ENCODE measurements around the gene ATG13.

Gene ATG13

DNA sequence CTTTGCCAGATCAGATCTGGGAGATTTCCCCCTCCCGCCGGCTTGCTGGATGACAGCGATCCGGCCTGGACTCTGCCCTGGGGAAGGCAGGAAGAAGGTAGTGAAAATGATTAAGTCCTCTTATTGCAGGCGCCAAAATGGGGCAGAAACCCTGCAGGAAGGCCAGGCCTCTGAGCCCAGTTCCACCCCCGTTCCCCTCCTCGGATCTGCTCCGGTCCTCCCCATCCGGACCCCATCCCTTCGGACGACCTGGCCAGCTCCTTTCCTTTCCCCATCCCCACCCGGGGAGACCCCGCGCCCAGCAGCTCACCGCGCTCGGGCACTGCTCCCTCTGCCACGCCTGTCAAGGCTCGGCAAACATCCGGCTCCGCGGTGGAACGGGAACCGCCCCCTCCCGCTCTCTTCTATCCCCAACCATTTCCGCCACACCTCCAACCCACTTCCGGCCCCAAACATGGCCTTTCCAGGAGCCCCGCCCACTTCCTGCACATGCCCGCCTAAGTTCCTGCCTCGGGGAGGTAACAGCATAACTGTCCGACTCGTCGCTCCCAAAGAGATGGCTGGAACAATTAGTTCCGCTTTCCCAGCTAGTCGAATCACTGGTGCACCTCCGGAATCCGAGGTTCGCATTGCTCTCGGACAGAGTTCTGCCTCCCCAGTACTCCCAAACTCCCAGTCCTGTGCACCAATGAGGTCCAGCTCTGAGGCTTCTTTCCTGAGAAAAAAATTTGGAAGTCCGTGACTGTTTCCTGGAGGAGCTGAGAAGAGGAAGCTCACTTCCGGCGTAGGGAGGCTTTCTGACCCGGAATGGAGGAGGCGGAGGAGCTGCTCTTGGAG, 83.1 kb downstream of the ATG13 start, which contains the start of the genes ARHGAP1 and ZNF408:
Gene ARHGAP1 (minus strand): TSS at position 379 of the 837 bp plus-strand sequence. CDS start 4,512 bp downstream, outside the sequence.
Gene ZNF408 (plus strand): TSS at position 791 of the 837 bp plus-strand sequence. CDS start 17 bp downstream, at position 808.
- WGBS, 2 donors (ENCODE audit: extremely low coverage in 2 of 2, insufficient read length in 2 of 2, insufficient replicate concordance in 1 of 2): no CpG with 5 or more reads among the region's 44 CpGs
- H3K4me1 ChIP-seq (ENCODE audit: control insufficient read depth in 2 of 2, insufficient read depth in 1 of 2, low read depth in 1 of 2, low read length in 2 of 2): peaks cover 3 to 4% of the 10 kb centered on the region in 2 donors
- no peak within 1 kb of the TSS for H2BK12ac ChIP-seq (ENCODE audit: low read length)
- H4K8ac ChIP-seq (ENCODE audit: low read depth, low read length): no peak within 1 kb of the TSS
- peak within 1 kb of the TSS; percentile 36 for H2AK5ac ChIP-seq (ENCODE audit: low read depth, low read length)
- H3K9me3 ChIP-seq (replicated peaks in 1 of 2; ENCODE audit: control insufficient read depth in 2 of 2, insufficient read depth in 1 of 2, low read depth in 1 of 2, low read length in 2 of 2): no peaks in the 10 kb centered on the region
- peak within 1 kb of the TSS; percentile 88 for H2BK5ac ChIP-seq (ENCODE audit: low read length)
- DNase-seq (ENCODE audit: low spot score): peak; percentile 98
- H2BK15ac ChIP-seq (ENCODE audit: low read length): no peak within 1 kb of the TSS
- H2BK120ac ChIP-seq (ENCODE audit: low read depth, low read length): no peak within 1 kb of the TSS
- peak within 1 kb of the TSS; percentile 96 for H3K18ac ChIP-seq (ENCODE audit: low read length)
- H3K4me2 ChIP-seq (ENCODE audit: insufficient read depth, low read length, poor library complexity, severe bottlenecking): peak within 1 kb of the TSS; percentile 86
- no peak within 1 kb of the TSS for H3K14ac ChIP-seq (ENCODE audit: low read length)
- H3K36me3 ChIP-seq (replicated peaks in 1 of 2; ENCODE audit: control insufficient read depth in 2 of 2, insufficient read depth in 2 of 2, low read length in 2 of 2): peaks cover 28 to 38% of the 10 kb centered on the region in 2 donors
- H3K27me3 ChIP-seq (ENCODE audit: control insufficient read depth in 3 of 3, insufficient read depth in 3 of 3, low read depth in 1 of 3, low read length in 3 of 3): no peaks in the 10 kb centered on the region
- H2AFZ ChIP-seq (ENCODE audit: low read length): peak within 1 kb of the TSS; percentile 98
- no peak within 1 kb of the TSS for H3K4ac ChIP-seq (ENCODE audit: low read length)
- H3K23ac ChIP-seq (ENCODE audit: low read depth, low read length, poor library complexity): peak within 1 kb of the TSS; percentile 90
- H3K79me1 ChIP-seq (ENCODE audit: low read depth, low read length): peaks cover 5% of the 10 kb centered on the region
- no peak within 1 kb of the TSS for H4K91ac ChIP-seq (ENCODE audit: low read depth, low read length, poor library complexity)
- H3K27ac ChIP-seq (replicated peaks; ENCODE audit: low read length): peak within 1 kb of the TSS; percentile 80
- peak within 1 kb of the TSS; percentile 90 for H3K9ac ChIP-seq (ENCODE audit: low read depth, low read length, poor library complexity)
- peak within 1 kb of the TSS; percentile 54 to 94 for H3K4me3 ChIP-seq (ENCODE audit: low read length in 2 of 2)

GRCh38 chr11:46701078-46701654, 83.8 kb downstream of the ATG13 start:
- H4K8ac ChIP-seq (ENCODE audit: low read depth, low read length): no peak overlapping the region
- H2BK15ac ChIP-seq (ENCODE audit: low read length): no peak overlapping the region
- H2AK5ac ChIP-seq (ENCODE audit: low read depth, low read length): peak overlapping the region; percentile 36
- peak overlapping the region; percentile 90 for H3K9ac ChIP-seq (ENCODE audit: low read depth, low read length, poor library complexity)
- H2AFZ ChIP-seq (ENCODE audit: low read length): peak overlapping the region; percentile 98
- H3K36me3 ChIP-seq (replicated peaks in 1 of 2; ENCODE audit: control insufficient read depth in 2 of 2, insufficient read depth in 2 of 2, low read length in 2 of 2): peaks cover 29 to 40% of the 10 kb centered on the region in 2 donors
- H3K23ac ChIP-seq (ENCODE audit: low read depth, low read length, poor library complexity): no peak overlapping the region
- H3K4me3 ChIP-seq (ENCODE audit: low read length in 2 of 2): peak overlapping the region; percentile 54 to 94
- no peaks in the 10 kb centered on the region for H3K27me3 ChIP-seq (ENCODE audit: control insufficient read depth in 3 of 3, insufficient read depth in 3 of 3, low read depth in 1 of 3, low read length in 3 of 3)
- H3K4me1 ChIP-seq (ENCODE audit: control insufficient read depth in 2 of 2, insufficient read depth in 1 of 2, low read depth in 1 of 2, low read length in 2 of 2): peaks cover 3 to 4% of the 10 kb centered on the region in 2 donors
- no peak overlapping the region for H4K91ac ChIP-seq (ENCODE audit: low read depth, low read length, poor library complexity)
- H3K27ac ChIP-seq (replicated peaks; ENCODE audit: low read length): no peak overlapping the region
- peak overlapping the region; percentile 86 for H3K4me2 ChIP-seq (ENCODE audit: insufficient read depth, low read length, poor library complexity, severe bottlenecking)
- H3K79me1 ChIP-seq (ENCODE audit: low read depth, low read length): peaks cover 4% of the 10 kb centered on the region
- no CpG with 5 or more reads among the region's 29 CpGs for whole genome bisulfite sequencing, 2 donors (ENCODE audit: extremely low coverage in 2 of 2, insufficient read length in 2 of 2, insufficient replicate concordance in 1 of 2)
- no peaks in the 10 kb centered on the region for H3K9me3 ChIP-seq (replicated peaks in 1 of 2; ENCODE audit: control insufficient read depth in 2 of 2, insufficient read depth in 1 of 2, low read depth in 1 of 2, low read length in 2 of 2)
- peak overlapping the region; percentile 96 for H3K18ac ChIP-seq (ENCODE audit: low read length)
- no peak overlapping the region for H2BK120ac ChIP-seq (ENCODE audit: low read depth, low read length)
- no peak for DNase-seq (ENCODE audit: low spot score)
- no peak overlapping the region for H3K14ac ChIP-seq (ENCODE audit: low read length)
- H2BK12ac ChIP-seq (ENCODE audit: low read length): no peak overlapping the region
- peak overlapping the region; percentile 88 for H2BK5ac ChIP-seq (ENCODE audit: low read length)
- no peak overlapping the region for H3K4ac ChIP-seq (ENCODE audit: low read length)

- Histone ChIP-seq H3K4me1 (ENCODE audit: control insufficient read depth in 2 of 2, insufficient read depth in 1 of 2, low read depth in 1 of 2, low read length in 2 of 2) (peaks cover 3 to 4% of the 10 kb centered on the region in 2 donors), H3K79me1 (ENCODE audit: low read depth, low read length) (peaks cover 2% of the 10 kb centered on the region), H4K91ac (ENCODE audit: low read depth, low read length, poor library complexity) (no peak overlapping the region), H2BK5ac (ENCODE audit: low read length) (peak overlapping the region; percentile 69), H2AFZ (ENCODE audit: low read length) (no peak overlapping the region), H3K36me3 (replicated peaks in 1 of 2; ENCODE audit: control insufficient read depth in 2 of 2, insufficient read depth in 2 of 2, low read length in 2 of 2) (peaks cover 34 to 55% of the 10 kb centered on the region in 2 donors), H2BK120ac (ENCODE audit: low read depth, low read length) (no peak overlapping the region), H2AK5ac (ENCODE audit: low read depth, low read length) (no peak overlapping the region), H3K18ac (ENCODE audit: low read length) (no peak overlapping the region), H3K27me3 (ENCODE audit: control insufficient read depth in 3 of 3, insufficient read depth in 3 of 3, low read depth in 1 of 3, low read length in 3 of 3) (no peaks in the 10 kb centered on the region), H3K9ac (ENCODE audit: low read depth, low read length, poor library complexity) (no peak overlapping the region), H3K23ac (ENCODE audit: low read depth, low read length, poor library complexity) (no peak overlapping the region), H4K8ac (ENCODE audit: low read depth, low read length) (no peak overlapping the region), H3K9me3 (replicated peaks in 1 of 2; ENCODE audit: control insufficient read depth in 2 of 2, insufficient read depth in 1 of 2, low read depth in 1 of 2, low read length in 2 of 2) (no peaks in the 10 kb centered on the region), H3K4ac (ENCODE audit: low read length) (no peak overlapping the region), H3K14ac (ENCODE audit: low read length) (no peak overlapping the region), H3K4me3 (ENCODE audit: low read length in 2 of 2) (no peak overlapping the region), H3K27ac (replicated peaks; ENCODE audit: low read length) (no peak overlapping the region), H2BK15ac (ENCODE audit: low read length) (no peak overlapping the region), H2BK12ac (ENCODE audit: low read length) (no peak overlapping the region), H3K4me2 (ENCODE audit: insufficient read depth, low read length, poor library complexity, severe bottlenecking) (no peak overlapping the region)
- no CpG with 5 or more reads among the region's 31 CpGs for WGBS, 2 donors (ENCODE audit: extremely low coverage in 2 of 2, insufficient read length in 2 of 2, insufficient replicate concordance in 1 of 2)
- no peak for DNase-seq (ENCODE audit: low spot score)
Measured at GRCh38 chr11:46705070-46705688, 87.8 kb downstream of the ATG13 start.
